Jurkat, Clone E6-1 (cell line): ENCODE results near the gene RPA3.
A peak's percentile ranks its signal among the peaks of the same experiment; 100 is the strongest.

ENCODE experiments used
- DNase-seq: peaks from one replicate; pipeline ENCODE4 v3.0.0-alpha.2; 2011; ENCODE audit warnings: low read depth, low spot score
- H3K4me3 ChIP-seq: 2 replicates; pipeline ENCODE4 v1.5.1; 2011; ENCODE audit warnings: mild to moderate bottlenecking, low read length, control low read depth, moderate library complexity

RPA3 gene

DNA sequence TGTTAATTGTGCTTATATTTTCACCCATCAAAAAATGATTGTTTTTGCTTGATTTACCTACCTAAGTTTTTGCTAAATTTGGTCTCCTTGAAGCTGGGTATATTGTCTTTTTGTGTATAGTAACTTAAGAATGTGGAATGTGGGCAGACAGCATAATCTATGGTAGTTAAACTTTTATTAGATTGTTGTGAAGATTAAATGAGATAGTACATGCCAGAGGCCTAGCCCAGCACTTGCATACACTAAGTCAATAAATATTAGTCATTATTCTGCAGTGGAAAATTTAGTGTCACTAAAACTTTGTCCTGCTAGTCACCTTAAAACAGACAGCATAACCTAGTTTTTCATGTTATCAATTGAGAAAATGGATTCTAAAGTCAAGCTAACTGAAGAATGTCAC, 19.3 kb upstream of the RPA3 start:
- DNase-seq = no peak
- H3K4me3 ChIP-seq = no peak overlapping the region

DNA sequence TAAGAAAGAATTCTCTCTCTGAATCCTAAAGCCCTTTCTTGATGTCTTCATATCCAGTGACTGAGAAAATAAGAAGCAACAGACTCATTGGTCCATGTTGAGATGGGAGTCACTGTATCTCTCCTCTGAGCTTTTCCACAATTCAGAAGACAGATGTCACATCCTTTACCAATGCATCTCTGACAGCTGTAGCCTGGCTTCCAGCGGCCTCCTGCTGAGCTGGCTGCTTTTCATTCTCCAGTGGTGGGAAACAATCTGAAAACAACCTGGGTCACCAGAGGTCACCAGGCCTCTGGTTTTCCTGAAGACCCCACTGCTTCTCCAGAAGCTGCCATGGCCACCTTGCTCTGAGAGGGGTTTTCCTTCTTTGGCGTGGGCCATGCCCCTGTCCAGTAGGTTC, 18.3 kb upstream of the RPA3 start:
- no peak overlapping the region for H3K4me3 ChIP-seq
- DNase-seq = no peak

DNA sequence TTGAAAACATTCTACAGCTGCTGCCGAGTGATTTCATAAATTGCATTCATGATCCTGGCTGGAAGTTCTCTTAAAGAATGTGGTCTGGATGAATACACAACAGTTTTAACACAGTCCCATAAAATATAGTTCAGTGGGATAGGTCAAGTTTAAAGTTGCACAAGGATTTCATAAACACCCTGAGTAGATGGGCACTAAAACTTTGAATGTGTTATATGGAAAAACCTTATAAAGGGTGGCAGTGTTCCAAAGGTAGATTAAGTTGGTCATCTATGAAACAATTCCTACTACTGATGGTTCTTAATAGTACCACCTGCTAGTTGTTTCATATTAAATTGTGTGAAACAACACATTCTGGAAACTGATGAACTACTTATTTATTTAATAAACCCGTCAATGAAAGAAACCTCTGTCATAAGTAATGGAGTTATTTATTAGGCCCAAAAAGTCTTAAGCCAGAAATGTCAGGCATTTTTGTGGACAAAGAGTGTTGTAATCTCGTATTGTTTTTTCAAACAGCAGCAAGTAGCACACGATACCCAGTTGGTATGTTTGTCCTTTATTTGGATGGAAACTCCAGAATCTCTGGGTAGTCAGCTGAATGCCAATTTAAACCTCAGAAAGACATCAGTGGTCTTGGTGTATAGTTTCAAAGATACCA, 14.3 kb upstream of the RPA3 start:
- no peak for DNase-seq
- H3K4me3 ChIP-seq = no peak overlapping the region

DNA sequence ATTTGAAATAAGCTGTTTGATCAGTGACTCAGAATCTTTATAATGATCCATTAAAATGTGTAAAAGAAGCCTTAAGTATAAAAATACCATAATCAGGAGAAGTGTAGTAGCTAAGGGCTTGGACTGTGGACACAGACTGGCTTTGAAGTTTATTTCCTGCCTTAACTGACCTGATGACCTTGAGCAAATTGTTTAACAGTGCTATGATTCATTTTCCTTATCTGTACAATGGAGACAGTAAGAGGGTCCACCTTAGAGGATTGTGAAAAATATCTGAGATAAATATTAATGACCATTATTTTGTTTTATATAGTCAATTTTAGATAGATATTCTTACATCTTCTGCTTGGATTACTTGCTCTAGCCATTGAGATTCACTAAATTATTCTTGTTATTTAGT, 13.3 kb upstream of the RPA3 start:
- H3K4me3 ChIP-seq = no peak overlapping the region
- no peak for DNase-seq

DNA sequence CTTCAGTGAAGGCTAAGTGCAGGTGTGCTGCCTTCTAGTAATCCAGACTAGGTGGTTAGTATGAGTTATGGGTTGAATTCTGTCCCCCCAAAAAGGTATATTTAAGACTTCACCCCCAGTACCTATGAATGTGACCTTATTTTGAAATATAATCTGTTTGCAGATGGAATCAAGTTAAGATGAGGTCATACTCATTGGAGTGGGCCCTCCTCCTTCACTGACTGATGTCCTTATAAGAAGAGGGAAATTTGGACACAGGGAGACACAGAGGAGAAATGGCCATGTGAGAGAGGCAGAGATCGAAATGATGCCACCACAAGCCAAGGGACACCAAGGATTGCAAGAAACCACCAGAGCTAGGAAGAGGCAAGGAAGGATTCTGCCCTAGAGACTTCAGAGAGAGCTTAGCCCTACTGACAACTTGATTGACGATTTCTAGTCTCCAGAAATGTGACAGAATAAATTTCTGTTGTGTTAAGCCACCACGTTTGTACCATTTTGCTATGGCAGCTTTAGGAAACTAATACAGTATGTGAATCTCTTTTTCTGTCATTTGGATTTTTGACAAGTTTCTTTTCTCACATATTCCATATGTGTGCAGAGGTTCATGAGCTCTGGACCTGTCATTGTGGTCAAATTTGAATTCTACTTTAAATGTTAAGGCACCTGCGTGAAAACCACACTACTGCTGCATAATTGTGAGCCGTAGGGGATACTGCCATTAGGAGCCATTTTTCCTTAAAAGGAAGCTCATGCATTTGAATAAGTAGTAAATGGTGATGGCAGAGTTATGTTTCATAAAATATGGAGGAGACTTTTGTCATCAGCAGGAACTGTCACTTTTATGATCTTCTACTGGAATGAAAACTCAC, 2.6 kb upstream of the RPA3 start:
- no peak overlapping the region for H3K4me3 ChIP-seq
- DNase-seq = no peak

DNA sequence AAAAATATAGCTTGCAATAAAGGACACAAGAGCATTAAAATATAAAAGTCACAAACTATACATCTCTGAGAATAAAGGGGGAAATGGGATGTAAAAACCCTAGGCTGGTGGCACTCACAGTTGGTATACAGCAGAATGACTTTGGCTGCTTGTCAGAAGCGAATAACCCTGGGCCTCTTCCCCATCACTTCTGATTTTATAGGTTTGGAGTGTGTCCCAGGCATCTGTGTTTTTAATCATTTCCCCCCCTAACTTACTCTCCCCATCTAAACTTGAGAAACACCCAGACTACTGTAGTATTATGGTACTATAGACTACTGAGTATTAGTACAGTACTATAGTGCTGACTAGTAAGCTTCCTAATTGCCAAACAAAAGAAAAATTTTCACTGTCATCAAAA, 1.8 kb upstream of the RPA3 start:
- H3K4me3 ChIP-seq = no peak overlapping the region
- DNase-seq = peak; percentile 26

DNA sequence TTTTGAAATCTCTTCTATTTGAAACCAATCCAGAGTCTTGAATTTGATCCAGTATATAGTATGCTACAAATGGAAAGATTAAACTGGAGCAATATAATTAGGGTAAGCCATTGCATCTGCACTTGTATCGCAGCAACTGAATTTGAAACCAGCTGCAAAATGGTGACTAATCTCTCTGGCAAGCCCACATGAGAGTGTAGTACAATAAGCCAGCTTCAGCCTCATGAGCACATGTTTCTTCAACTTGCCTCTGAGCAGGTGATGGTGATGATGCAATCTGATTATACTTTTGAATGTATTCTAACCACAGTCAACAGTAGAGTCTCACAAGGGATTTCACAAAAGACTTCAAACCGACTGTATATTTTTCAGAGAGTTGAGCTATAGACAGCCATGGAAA, 829 bp upstream of the RPA3 start:
- peak; percentile 95 for DNase-seq
- no peak overlapping the region for H3K4me3 ChIP-seq

DNA sequence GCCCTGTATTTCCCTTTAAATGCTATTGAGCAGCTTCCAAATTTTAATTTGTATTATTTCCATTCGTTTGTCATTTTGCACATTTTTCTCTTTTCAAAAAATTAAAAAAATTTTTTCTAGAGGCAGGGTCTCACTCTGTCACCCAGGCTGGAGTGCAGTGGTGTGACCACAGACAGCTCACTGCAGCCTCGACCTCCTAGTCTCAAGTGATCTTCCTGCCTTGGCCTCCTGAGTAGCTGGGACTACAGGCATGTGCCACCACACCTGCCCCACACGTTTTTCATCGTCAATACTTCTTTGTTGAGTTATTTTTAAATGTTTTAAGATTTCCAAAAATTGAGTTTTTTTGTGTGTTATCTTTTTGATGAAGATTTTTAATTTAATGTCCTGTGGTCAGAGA, 4.7 kb downstream of the RPA3 start:
- H3K4me3 ChIP-seq = no peak overlapping the region
- DNase-seq = no peak

DNA sequence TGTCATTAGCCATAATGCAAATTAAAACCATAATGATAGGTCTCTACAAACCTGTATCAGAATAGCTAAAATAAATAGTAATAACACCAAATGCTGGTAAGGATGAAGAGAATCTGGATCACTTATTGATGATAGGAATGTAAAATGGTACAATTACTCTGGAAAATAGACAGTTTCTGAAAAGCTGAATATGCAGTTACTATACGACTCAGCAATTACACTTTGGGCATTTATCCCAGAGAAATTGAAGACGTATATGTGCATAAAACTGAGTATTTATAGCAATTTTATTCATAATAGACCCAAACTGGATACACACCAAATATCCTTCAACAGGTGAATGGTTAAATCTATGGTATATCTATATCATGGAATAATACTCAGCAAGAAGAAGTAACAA, 7.9 kb downstream of the RPA3 start:
- no peak overlapping the region for H3K4me3 ChIP-seq
- no peak for DNase-seq

DNA sequence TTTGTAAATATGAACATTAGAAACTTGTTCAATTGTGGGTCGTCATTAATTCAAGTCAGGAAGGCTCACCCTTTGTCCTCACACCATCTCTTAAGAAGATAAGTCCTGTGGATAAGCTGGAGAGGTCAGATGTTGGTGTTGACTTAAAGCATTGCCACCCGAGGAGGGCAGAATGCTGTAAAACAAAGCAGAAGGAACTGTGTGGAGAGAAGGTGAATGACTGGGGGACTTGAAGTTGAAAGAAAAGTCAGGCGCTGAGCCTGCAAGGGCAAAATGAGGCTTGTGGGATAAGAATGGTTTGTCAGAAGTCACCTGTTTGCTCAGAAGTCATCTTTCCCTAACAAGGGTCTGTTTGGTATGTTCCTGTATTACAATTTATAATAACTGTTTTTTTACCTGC, 9.1 kb downstream of the RPA3 start:
- DNase-seq = peak; percentile 29

DNA sequence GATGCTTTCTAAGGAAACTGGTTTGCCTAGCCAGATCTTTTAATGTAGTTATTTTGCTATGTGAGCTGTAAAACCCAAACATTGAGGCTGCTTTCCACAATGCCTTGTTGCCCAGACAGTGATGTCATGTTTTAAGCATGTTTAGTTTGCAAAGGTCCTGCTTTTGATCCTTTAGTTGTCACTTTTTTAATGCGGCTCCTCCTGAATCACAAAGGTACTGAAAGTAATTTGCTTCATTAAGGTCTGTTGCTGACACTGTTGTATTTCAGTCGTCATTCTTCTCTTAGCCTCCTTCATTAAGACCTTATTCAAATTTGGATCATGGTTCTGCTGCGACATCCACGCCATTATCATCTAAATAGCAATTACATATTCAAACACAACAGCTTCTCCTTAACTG, 10.6 kb downstream of the RPA3 start:
- DNase-seq = no peak
- no peak overlapping the region for H3K4me3 ChIP-seq

More for the DNA sequence above, 9.1 kb downstream of the RPA3 start:
- H3K4me3 ChIP-seq = no peak overlapping the region

DNA sequence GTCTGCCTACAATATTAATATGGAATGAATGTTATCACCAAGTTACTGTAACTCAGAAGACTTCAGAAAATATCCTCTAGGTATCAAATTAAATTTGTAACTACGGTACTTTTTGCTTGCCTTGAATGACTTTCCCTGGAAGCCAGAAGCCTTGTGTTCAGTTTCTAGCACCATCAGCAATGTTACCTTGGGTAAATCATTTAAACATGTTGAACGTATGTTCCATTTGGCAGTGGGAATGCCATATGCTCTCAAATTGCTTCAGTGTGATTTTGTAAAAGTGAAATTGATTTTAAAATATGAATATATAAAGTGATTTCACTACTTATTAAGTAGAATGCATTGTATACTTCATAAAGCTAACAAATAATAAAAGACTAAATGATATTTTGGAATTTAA, 11.2 kb downstream of the RPA3 start:
- H3K4me3 ChIP-seq = no peak overlapping the region
- no peak for DNase-seq

DNA sequence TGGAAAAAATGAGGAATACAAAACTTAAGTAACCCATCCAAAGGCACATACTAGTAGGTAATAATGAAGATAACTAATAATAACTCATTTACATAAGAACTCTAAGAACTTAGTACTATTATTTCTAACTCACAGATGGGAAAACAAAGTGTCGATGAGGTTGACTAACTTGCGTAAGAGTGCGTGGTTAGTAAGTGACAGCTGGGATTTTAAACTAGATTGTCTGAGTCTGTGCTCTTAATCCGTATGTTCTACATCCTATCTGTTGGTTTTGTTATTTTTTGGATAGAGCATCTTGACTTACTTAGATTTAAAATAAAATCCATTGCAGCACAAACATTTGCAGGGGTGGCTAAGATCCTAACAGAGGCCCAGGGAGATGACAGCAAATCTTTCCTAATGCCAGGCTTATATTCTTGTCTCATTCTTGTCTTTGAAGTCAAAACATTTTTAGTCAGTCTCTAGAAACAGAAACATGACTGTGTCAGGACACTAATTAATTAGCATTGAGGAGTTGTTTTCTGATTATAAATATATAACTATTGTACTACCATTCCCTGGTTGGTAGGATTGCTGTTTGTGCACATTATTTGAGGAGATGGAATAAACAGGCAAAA, 11.7 kb downstream of the RPA3 start:
- DNase-seq = no peak
- H3K4me3 ChIP-seq = no peak overlapping the region

DNA sequence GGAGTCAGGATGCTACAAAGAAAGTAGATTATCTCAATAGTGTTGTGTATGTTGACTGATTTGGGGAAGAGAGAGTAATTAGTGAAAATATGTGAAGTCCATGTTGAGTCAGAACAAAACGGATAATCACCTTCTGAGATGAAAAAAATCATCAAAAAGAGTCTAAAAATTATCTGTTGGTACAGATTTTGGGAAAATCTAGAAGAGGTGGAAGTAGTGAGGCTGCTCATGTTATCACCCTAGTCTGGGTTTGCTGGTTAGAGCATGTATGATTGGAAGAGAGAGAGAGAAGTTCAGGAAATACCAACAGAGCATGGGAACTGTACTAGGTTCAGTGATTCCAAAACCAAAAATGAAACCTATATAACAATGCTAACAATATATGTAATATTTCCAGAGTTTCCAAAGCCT, 12.3 kb downstream of the RPA3 start:
- H3K4me3 ChIP-seq = no peak overlapping the region
- no peak for DNase-seq

DNA sequence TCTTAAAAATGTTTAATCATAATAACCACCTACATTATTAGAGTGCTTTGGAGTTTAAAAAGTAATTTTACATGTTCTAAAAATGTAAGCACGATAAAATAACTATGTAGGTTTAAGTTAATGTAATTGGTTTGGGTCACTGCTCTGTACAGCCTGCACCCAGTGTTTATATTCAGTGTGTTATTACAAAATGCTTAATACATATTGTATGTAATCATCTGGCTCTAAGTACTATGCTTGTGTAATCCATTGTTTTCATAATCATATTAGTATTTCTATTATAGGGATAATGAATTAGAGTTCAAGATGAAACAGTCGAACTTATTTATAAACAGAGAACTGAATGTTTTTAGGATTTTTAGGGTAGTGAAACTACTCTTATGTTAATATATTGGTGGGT, 13.1 kb downstream of the RPA3 start:
- no peak overlapping the region for H3K4me3 ChIP-seq
- no peak for DNase-seq

DNA sequence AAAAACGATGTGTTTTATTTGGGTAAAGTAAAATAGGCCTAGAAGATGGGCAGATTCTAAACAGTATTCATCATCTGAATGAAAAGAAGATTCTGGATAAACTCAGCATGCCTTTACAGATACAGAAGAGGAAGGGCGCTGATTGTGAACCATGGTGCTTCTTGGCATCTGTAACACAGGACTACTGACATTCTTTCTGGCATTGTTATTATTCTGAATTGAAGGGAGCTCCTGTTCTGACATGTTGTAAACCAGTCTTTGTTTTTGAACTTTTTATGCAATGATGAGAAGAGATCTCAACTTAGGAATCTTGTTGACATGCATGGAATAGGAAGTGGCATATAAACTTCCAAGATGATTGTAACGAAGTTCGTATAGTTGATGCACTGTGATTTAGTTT, 13.5 kb downstream of the RPA3 start:
- no peak for DNase-seq
- no peak overlapping the region for H3K4me3 ChIP-seq

DNA sequence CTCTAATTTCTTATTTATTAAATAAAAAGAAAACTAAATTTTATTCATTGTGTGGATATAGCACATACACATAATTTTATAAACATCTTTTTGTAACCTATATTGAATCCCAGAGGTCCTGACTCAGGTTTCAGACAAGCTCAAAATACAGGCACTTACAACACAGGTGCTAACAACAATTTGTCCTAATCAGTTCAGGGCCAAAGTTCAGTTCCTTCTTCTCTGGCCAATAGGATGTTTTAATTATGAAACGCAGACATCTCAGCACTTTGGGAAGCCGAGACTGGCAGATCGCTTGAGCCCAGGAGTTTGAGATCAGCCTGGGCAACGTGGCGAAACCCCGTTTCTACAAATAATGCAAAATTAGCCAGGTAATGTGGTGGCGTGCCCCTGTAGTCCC, 15.0 kb downstream of the RPA3 start:
- DNase-seq = no peak
- no peak overlapping the region for H3K4me3 ChIP-seq

DNA sequence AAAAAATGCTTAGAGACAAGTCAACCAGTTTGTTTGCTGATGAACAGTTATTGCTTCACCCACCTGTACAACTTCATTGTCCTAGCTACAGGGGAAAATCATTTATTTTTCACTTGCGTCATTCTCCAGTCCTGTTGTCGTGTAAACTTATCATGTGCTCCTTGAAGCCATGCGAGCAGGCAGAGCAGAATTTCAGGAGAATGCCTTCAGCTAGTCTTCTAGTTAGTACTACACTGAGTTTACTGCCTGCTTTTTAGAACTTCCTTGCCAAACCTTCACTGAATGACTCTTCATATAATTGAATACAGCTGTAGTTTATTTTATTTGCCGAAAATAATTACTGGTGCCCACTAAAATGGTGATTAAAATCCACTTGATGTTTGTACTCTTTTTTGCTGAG, 15.6 kb downstream of the RPA3 start:
- no peak for DNase-seq
- no peak overlapping the region for H3K4me3 ChIP-seq

DNA sequence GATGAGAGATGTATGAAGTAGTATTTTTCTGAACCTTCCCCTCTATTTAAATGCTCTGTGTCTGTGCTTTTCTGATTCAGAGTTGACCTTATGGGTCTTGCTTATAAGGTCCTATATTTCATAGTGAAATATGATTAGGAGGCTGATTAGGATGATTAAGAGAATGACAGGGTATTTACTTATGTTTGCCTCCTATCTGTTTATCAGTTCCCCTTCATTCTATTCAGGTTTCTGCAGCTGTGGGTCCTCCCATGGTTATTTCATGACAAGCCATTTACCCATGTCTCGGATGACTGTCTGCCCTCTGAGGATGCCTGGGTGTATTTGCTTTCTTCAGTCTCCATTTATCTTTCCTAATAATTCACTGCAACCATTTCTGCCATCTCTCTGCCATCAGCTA, 16.9 kb downstream of the RPA3 start:
- no peak for DNase-seq
- no peak overlapping the region for H3K4me3 ChIP-seq

DNA sequence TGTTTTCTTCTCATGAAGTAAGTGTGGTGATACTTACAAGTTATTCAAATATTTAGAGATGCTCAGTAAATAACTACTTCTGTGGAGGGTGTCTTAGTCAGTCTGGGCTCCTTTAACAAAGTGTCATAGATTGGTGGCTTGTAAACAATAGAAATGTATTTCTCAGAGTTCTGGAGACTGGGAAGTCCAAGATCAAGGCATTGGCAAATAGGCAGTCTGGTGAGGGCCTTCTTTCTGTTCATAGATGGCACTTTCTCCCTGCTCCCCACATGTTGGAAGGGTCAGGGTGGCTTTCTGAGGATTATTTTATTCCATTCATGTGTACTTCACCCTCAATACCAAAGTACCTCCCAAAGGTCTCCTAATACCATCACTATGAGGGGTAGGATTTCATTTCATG, 18.4 kb downstream of the RPA3 start:
- no peak overlapping the region for H3K4me3 ChIP-seq
- no peak for DNase-seq
